Ascending aorta (tissue), 2 donors: ENCODE results near the gene ACTR5. TPM values are rescaled to one million over a fixed set of nuclear protein-coding genes. Genes with fewer than 3 reads are reported as not detected.
A peak's percentile ranks its signal among the peaks of the same experiment; 100 is the strongest.

ENCODE experiments used
- DNase-seq, 2 donors: peaks; one replicate each; pipeline ENCODE4 v3.0.0-alpha.2; 2019; ENCODE audit warnings: low spot score in 2 of 2
- H3K27ac ChIP-seq, 2 donors: fragments of 200-600 bp; sonication (generic); one replicate each; pipeline ENCODE4 v1.5.1; 2016 to 2017; ENCODE audit warnings: mild to moderate bottlenecking in 1 of 2
- H3K27me3 ChIP-seq: fragments of 200-600 bp; sonication (generic); one replicate; pipeline ENCODE4 v1.5.1; 2017
- H3K36me3 ChIP-seq, 2 donors: fragments of 200-600 bp; sonication (generic); one replicate each; pipeline ENCODE4 v1.5.1; 2016
- H3K4me1 ChIP-seq, 2 donors: fragments of 200-600 bp; sonication (generic); one replicate each; pipeline ENCODE4 v1.5.1; 2016 to 2017; ENCODE audit warnings: mild to moderate bottlenecking in 1 of 2
- H3K4me3 ChIP-seq, 2 donors: fragments of 200-600 bp; sonication (generic); one replicate each; pipeline ENCODE4 v1.5.1; 2016 to 2017; ENCODE audit warnings: mild to moderate bottlenecking in 1 of 2
- H3K9me3 ChIP-seq, 2 donors: fragments of 200-600 bp; sonication (generic); one replicate each; pipeline ENCODE4 v1.5.1; 2016
- intact Hi-C: fragments of 100-400 bp; cut with DNase I; formaldehyde crosslinking; loops from one replicate; pipeline ENCODE4 v1.15.1; 2023
- total RNA-seq: library from RNA; depleted of rRNA; stranded (reverse); fragments of >200 nt; gene quantifications from one replicate; pipeline ENCODE4 v1.1.0, GENCODE V29; 2016
- TF ChIP-seq, protein P1 (sequence below), 3 experiments: fragments of 200-600 bp in 2 of 3; fragments of 450-650 bp in 1 of 3; sonication (generic) in 2 of 3; IDR thresholded peaks; one replicate each; pipeline ENCODE4 v1.5.1; 2016 to 2019; ENCODE audit warnings: antibody characterized with exemption in 3 of 3, mild to moderate bottlenecking in 1 of 3, moderate library complexity in 1 of 3

The ACTR5 gene
- total RNA-seq, 1 donor from 2014 or later, result 5.9 TPM

- TF ChIP-seq, protein P1, sequence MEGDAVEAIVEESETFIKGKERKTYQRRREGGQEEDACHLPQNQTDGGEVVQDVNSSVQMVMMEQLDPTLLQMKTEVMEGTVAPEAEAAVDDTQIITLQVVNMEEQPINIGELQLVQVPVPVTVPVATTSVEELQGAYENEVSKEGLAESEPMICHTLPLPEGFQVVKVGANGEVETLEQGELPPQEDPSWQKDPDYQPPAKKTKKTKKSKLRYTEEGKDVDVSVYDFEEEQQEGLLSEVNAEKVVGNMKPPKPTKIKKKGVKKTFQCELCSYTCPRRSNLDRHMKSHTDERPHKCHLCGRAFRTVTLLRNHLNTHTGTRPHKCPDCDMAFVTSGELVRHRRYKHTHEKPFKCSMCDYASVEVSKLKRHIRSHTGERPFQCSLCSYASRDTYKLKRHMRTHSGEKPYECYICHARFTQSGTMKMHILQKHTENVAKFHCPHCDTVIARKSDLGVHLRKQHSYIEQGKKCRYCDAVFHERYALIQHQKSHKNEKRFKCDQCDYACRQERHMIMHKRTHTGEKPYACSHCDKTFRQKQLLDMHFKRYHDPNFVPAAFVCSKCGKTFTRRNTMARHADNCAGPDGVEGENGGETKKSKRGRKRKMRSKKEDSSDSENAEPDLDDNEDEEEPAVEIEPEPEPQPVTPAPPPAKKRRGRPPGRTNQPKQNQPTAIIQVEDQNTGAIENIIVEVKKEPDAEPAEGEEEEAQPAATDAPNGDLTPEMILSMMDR (IDR thresholded peaks at IDR 0.05), result no peak
- H3K4me1 ChIP-seq, result peaks cover 0 to 4% of the 10 kb centered on the region in 2 donors
- H3K4me3 ChIP-seq, result peak overlapping the region; percentile 79 to 82
- H3K36me3 ChIP-seq, result no peaks in the 10 kb centered on the region
- intact Hi-C loops, result loop anchor here (2.0 to 10.0 kb wide), 2 partner anchors 214 to 494 kb away; partner anchors contain the start of gene DHX35
- DNase-seq, result no peak
- H3K27ac ChIP-seq, result peak overlapping the region; percentile 87 to 91
- no peaks in the 10 kb centered on the region for H3K9me3 ChIP-seq
- H3K27me3 ChIP-seq, result no peaks in the 10 kb centered on the region
These were observed 545 bp downstream of the ACTR5 start for GRCh38 chr20:38748861-38749149.

DNA sequence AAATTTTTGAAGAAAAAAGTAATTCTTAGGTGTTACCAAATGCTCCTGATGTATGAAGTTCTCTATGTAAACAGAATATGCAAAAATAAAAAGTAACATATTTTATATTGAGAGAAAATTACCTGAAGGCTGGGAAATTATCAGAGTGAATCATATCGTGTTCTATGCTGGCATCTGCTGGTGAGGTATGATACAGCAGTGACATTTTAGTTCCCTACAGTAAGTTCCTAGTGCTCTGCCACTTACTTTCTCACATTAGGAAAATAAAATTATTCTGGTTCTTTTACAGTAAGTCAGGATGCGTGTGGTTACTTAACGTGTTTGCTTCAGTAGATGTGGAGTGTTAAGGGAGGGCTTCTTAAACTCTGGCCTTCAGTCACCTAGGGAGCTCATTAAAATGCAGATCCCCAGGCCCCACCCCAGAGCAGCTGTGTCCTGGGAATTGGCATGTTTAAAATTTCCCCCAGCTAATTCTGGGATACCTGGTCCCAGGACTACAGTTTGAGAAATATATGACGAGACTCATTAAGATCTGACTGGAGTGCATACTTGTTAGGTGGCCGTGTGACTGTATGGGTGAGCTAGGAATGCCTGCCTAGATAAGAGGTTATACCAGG lies 3.2 kb downstream of the ACTR5 start:
- no peak for DNase-seq
- intact Hi-C loops, result loop anchor here (2.0 kb wide), 1 partner anchor 105 kb away; no protein-coding TSS in a partner anchor
- no peak overlapping the region for H3K27ac ChIP-seq
- TF ChIP-seq, protein P1 (IDR thresholded peaks at IDR 0.05), result peak in 2 of 3 experiments; percentile 38 to 51
- peaks cover 0 to 4% of the 10 kb centered on the region in 2 donors for H3K4me1 ChIP-seq
- peaks cover 15 to 25% of the 10 kb centered on the region in 2 donors for H3K36me3 ChIP-seq
- H3K27me3 ChIP-seq, result no peaks in the 10 kb centered on the region
- H3K4me3 ChIP-seq, result no peak overlapping the region
- no peaks in the 10 kb centered on the region for H3K9me3 ChIP-seq

DNA sequence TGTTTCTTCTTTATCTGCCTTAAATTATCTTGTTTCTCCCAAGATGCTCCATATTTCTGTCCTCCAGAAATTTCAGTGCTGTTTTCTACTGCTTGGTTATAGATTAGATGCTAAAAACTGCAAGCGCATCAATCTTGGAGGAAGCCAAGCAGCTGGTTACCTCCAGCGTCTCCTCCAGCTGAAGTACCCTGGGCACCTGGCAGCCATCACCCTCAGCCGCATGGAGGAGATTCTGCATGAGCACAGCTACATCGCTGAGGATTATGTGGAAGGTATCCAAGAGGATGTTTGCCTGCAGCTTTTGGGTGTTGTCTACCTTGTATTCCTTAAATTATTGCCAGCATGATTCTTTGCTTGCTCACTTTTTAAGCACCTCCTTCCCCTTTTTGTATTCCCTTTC lies 3.8 kb downstream of the ACTR5 start:
- intact Hi-C loops, result no loop called here
- TF ChIP-seq, protein P1 (IDR thresholded peaks at IDR 0.05), result no peak
- H3K36me3 ChIP-seq, result peaks cover 18 to 31% of the 10 kb centered on the region in 2 donors
- DNase-seq, result no peak
- H3K4me1 ChIP-seq, result peaks cover 0 to 4% of the 10 kb centered on the region in 2 donors
- H3K9me3 ChIP-seq, result no peaks in the 10 kb centered on the region
- H3K27me3 ChIP-seq, result no peaks in the 10 kb centered on the region
- H3K27ac ChIP-seq, result no peak overlapping the region
- no peak overlapping the region for H3K4me3 ChIP-seq

DNA sequence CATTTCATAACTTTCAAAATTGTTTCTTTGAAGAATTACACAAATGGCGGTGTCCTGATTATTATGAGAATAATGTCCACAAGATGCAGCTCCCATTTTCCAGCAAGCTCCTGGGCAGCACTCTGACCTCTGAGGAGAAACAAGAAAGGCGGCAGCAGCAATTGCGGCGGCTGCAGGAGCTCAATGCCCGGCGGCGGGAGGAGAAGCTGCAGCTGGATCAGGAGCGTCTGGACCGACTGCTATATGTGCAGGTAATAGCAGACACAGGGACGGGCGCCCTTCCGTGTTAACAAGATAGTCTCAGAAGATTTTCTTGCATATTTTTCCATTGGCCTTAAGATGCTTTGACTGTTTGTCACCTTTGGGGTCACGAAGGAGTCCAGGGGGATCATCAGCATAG lies 6.7 kb downstream of the ACTR5 start:
- no peak for DNase-seq
- Histone ChIP-seq H3K4me3 (no peak overlapping the region), H3K9me3 (no peaks in the 10 kb centered on the region), H3K4me1 (no peaks in the 10 kb centered on the region), H3K27me3 (no peaks in the 10 kb centered on the region), H3K36me3 (peaks cover 24 to 47% of the 10 kb centered on the region in 2 donors), H3K27ac (no peak overlapping the region)
- TF ChIP-seq, protein P1 (IDR thresholded peaks at IDR 0.05), result no peak
- intact Hi-C loops, result no loop called here

GRCh38 chr20:38755324-38755910 lies 7.2 kb downstream of the ACTR5 start:
- no peaks in the 10 kb centered on the region for H3K27me3 ChIP-seq
- TF ChIP-seq, protein P1 (IDR thresholded peaks at IDR 0.05), result no peak
- no peaks in the 10 kb centered on the region for H3K4me1 ChIP-seq
- intact Hi-C loops, result no loop called here
- no peak overlapping the region for H3K27ac ChIP-seq
- DNase-seq, result no peak
- H3K4me3 ChIP-seq, result no peak overlapping the region
- H3K9me3 ChIP-seq, result no peaks in the 10 kb centered on the region
- H3K36me3 ChIP-seq, result peaks cover 24 to 50% of the 10 kb centered on the region in 2 donors
